ENCODE data around the gene TMEM87A. TPM values are rescaled to one million over a fixed set of nuclear protein-coding genes. Genes with fewer than 3 reads are reported as not detected.

The TMEM87A gene
- total RNA-seq, 1 donor: 71.5 TPM

DNA sequence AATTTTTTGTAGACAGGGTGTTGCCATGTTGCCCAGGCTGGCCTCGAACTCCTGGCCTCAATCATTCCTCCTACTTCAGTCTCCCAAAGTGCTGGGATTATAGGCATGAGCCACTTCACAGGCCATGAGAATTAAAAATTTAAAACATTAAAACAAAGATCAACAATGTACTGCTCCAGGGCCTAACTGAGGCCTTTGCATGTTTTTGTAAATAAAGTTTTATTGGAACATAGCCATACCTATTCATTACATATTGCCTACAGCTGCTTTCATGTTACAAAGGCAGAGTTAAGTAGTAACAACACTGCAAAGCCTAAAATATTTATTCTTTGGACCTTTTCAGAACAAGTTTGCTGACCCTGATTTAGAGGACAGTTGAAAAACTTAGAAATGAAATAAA, 74.7 kb downstream of the TMEM87A start:
- H3K4me3 ChIP-seq (ENCODE audit: low read depth, low read length): no peak overlapping the region
- DNase-seq (ENCODE audit: low read depth): no peak
- TF ChIP-seq, protein P1, sequence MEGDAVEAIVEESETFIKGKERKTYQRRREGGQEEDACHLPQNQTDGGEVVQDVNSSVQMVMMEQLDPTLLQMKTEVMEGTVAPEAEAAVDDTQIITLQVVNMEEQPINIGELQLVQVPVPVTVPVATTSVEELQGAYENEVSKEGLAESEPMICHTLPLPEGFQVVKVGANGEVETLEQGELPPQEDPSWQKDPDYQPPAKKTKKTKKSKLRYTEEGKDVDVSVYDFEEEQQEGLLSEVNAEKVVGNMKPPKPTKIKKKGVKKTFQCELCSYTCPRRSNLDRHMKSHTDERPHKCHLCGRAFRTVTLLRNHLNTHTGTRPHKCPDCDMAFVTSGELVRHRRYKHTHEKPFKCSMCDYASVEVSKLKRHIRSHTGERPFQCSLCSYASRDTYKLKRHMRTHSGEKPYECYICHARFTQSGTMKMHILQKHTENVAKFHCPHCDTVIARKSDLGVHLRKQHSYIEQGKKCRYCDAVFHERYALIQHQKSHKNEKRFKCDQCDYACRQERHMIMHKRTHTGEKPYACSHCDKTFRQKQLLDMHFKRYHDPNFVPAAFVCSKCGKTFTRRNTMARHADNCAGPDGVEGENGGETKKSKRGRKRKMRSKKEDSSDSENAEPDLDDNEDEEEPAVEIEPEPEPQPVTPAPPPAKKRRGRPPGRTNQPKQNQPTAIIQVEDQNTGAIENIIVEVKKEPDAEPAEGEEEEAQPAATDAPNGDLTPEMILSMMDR (IDR thresholded peaks at IDR 0.05; ENCODE audit: insufficient read depth, low read length): no peak

DNA sequence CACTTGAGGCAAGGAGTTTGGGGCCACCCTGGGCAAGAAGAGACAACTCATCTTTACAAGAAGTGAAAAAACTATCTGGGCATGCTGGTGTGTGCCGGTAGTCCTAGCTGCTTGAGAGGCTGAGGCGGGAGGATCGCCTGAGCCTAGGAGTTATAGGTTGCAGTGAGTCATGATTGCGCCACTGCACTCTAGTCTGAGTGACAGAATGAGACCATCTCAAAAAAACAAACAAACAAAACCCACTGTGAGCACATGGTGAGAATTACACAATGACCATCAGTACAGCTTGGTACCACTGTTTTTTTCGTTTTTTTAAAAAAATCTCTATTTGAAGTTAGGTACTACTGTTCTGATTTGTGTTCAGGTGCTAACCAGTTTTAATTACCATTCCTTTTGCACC, 78.7 kb downstream of the TMEM87A start:
- TF ChIP-seq, protein P1 (IDR thresholded peaks at IDR 0.05; ENCODE audit: insufficient read depth, low read length): no peak
- peak; percentile 4 for DNase-seq (ENCODE audit: low read depth)
- H3K4me3 ChIP-seq (ENCODE audit: low read depth, low read length): no peak overlapping the region

GRCh38 chr15:42193383-42193782, 79.8 kb downstream of the TMEM87A start:
- TF ChIP-seq, protein P1 (IDR thresholded peaks at IDR 0.05; ENCODE audit: insufficient read depth, low read length): no peak
- DNase-seq (ENCODE audit: low read depth): no peak
- H3K4me3 ChIP-seq (ENCODE audit: low read depth, low read length): no peak overlapping the region

GRCh38 chr15:42191610-42192346, 81.5 kb downstream of the TMEM87A start:
- TF ChIP-seq, protein P1 (IDR thresholded peaks at IDR 0.05; ENCODE audit: insufficient read depth, low read length): no peak
- H3K4me3 ChIP-seq (ENCODE audit: low read depth, low read length): no peak overlapping the region
- no peak for DNase-seq (ENCODE audit: low read depth)

DNA sequence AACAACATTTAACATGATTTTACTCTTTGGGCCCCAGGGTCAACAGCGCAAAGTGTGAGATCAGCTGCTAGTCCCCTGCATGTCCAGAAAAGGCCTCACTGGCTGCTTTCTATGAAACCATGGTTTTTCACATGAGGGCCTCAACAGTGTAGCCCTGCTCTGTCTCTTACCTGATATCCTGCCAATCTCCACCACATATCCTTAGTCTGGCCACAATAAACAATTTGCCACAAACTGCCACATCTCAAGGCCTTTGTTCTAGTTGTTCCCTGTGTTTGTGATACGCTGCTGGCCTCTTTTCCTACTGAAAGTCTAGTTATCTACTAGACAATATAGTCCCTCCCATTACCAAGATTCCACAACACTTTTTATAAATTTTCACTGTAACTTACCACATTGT, 82.9 kb downstream of the TMEM87A start:
- TF ChIP-seq, protein P1 (IDR thresholded peaks at IDR 0.05; ENCODE audit: insufficient read depth, low read length): no peak
- DNase-seq (ENCODE audit: low read depth): no peak
- no peak overlapping the region for H3K4me3 ChIP-seq (ENCODE audit: low read depth, low read length)

- DNase-seq (ENCODE audit: low read depth): no peak
- TF ChIP-seq, protein P1 (IDR thresholded peaks at IDR 0.05; ENCODE audit: insufficient read depth, low read length): no peak
- no peak overlapping the region for H3K4me3 ChIP-seq (ENCODE audit: low read depth, low read length)
Observed at GRCh38 chr15:42185801-42186200, 87.4 kb downstream of the TMEM87A start.

- TF ChIP-seq, protein P1 (IDR thresholded peaks at IDR 0.05; ENCODE audit: insufficient read depth, low read length): no peak
- H3K4me3 ChIP-seq (ENCODE audit: low read depth, low read length): no peak overlapping the region
- no peak for DNase-seq (ENCODE audit: low read depth)
Observed at GRCh38 chr15:42184736-42185135, 88.5 kb downstream of the TMEM87A start.

Data from fibroblast of the aortic adventitia (primary cell).